OCI-LY1 (cell line): ENCODE measurements around the gene IKZF3.

Experiments used
- H2AFZ ChIP-seq: fragments of 200-600 bp; sonication (generic), shearing (Covaris generic); 2 replicates; pipeline ENCODE4 v1.6.0; 2014; ENCODE audit warnings: antibody characterized with exemption, mild to moderate bottlenecking, low read length
- H3F3A ChIP-seq: fragments of 200-600 bp; sonication (generic), shearing (Covaris generic); 2 replicates; pipeline ENCODE4 v1.6.0; 2014; ENCODE audit warnings: mild to moderate bottlenecking, antibody characterized with exemption, low read length, moderate library complexity; ENCODE audit not compliant: insufficient read depth
- H3K27ac ChIP-seq: fragments of 200-600 bp; sonication (generic); 2 replicates; pipeline ENCODE4 v1.5.1; 2014; ENCODE audit warnings: low read length, mixed run types, mild to moderate bottlenecking, low read depth; ENCODE audit not compliant: poor library complexity, severe bottlenecking
- H3K27me3 ChIP-seq: fragments of 200-600 bp; sonication (generic); 2 replicates; pipeline ENCODE4 v1.6.0; 2014; ENCODE audit warnings: antibody characterized with exemption, mild to moderate bottlenecking, low read length, moderate library complexity; ENCODE audit not compliant: insufficient read depth
- H3K36me3 ChIP-seq: fragments of 200-600 bp; sonication (generic); 2 replicates; pipeline ENCODE4 v1.6.1; 2014; ENCODE audit warnings: mild to moderate bottlenecking, antibody characterized with exemption, low read length, moderate library complexity, mixed read lengths; ENCODE audit not compliant: insufficient read depth
- H3K4me1 ChIP-seq: fragments of 200-600 bp; sonication (generic); 2 replicates; pipeline ENCODE4 v1.5.1; 2014; ENCODE audit warnings: mild to moderate bottlenecking, low read length, moderate library complexity; ENCODE audit not compliant: insufficient read depth, severe bottlenecking
- H3K4me2 ChIP-seq: fragments of 200-600 bp; sonication (generic), shearing (Covaris generic); 2 replicates; pipeline ENCODE4 v1.6.1; 2014; ENCODE audit warnings: low read length
- H3K4me3 ChIP-seq: fragments of 200-600 bp; sonication (generic); 2 replicates; pipeline ENCODE4 v1.5.1; 2014; ENCODE audit warnings: low read length, low read depth, mild to moderate bottlenecking, mixed read lengths; ENCODE audit not compliant: poor library complexity, severe bottlenecking
- H3K79me2 ChIP-seq: fragments of 200-600 bp; shearing (Covaris generic); 2 replicates; pipeline ENCODE4 v1.6.1; 2016; ENCODE audit warnings: mixed run types, low read length, mixed read lengths; ENCODE audit not compliant: insufficient read depth
- H3K9ac ChIP-seq: fragments of 200-600 bp; sonication (generic), shearing (Covaris generic); 2 replicates; pipeline ENCODE4 v1.6.1; 2014; ENCODE audit warnings: mild to moderate bottlenecking, low read length, mixed read lengths
- H3K9me2 ChIP-seq: fragments of 200-600 bp; sonication (generic), shearing (Covaris generic); 2 replicates; pipeline ENCODE4 v1.6.1; 2014; ENCODE audit warnings: low read depth, mild to moderate bottlenecking, low read length, mixed read lengths
- H3K9me3 ChIP-seq: fragments of 200-600 bp; shearing (Covaris generic); 2 replicates; pipeline ENCODE4 v1.6.1; 2014; ENCODE audit warnings: low read length, mixed read lengths
- H4K20me1 ChIP-seq: fragments of 200-600 bp; sonication (generic), shearing (Covaris generic); 2 replicates; pipeline ENCODE4 v1.6.0; 2016; ENCODE audit warnings: mild to moderate bottlenecking, low read length; ENCODE audit not compliant: insufficient read depth
- EZH2 ChIP-seq: fragments of 200-600 bp; sonication (generic), shearing (Covaris generic); IDR thresholded peaks from 2 replicates; pipeline ENCODE4 v1.8.0; 2017; ENCODE audit warnings: borderline replicate concordance, mixed run types, mild to moderate bottlenecking, antibody characterized with exemption, low read length, moderate library complexity, mixed read lengths
- TF ChIP-seq, protein P1 (sequence below): fragments of 200-600 bp; sonication (generic), shearing (Covaris generic); IDR thresholded peaks from 2 replicates; pipeline ENCODE4 v1.5.1; 2017; ENCODE audit warnings: mild to moderate bottlenecking, antibody characterized with exemption, low read length, moderate library complexity, mixed read lengths

IKZF3 gene

DNA sequence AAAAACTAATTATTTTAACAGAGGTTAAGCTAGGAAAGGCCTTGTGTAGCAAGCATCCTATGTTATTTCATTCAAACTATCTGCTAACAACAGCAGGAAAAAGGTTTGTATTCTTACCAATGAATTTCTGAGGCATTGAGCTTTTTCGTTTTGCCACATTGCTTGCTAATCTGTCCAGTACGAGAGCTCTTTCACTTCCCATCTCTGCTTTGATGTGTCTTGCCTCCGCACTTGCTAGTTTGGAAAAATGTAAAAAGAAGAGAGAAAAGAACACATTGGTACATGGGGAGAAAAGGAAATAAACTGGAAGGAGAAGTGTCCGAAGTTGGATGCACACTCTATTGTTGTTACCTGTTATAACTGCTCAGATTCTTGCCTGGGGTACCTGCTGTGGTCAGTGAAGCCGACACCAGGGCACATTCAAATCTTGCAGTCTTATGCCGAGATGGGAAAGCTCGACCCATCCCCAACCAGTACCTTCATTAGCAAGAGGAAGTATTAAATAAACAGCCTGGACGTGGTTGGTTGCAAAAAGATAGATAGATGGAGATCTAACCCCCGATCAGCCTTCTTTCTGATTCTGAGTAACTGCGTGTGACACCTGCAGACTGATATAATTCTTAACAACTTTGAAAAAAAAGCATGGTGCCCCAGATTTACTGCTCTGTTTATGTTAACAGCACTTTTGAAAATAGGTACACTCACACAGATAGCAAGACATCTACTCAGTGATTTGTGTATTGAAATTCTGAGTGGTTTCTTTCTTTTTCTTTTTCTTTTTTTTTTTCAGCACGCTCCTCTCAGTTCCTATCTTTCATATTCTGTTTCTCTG lies 86.4 kb downstream of the IKZF3 start:
- H3K27ac ChIP-seq = peak overlapping the region; percentile 92
- no peak for TF ChIP-seq EZH2
- TF ChIP-seq, protein P1, sequence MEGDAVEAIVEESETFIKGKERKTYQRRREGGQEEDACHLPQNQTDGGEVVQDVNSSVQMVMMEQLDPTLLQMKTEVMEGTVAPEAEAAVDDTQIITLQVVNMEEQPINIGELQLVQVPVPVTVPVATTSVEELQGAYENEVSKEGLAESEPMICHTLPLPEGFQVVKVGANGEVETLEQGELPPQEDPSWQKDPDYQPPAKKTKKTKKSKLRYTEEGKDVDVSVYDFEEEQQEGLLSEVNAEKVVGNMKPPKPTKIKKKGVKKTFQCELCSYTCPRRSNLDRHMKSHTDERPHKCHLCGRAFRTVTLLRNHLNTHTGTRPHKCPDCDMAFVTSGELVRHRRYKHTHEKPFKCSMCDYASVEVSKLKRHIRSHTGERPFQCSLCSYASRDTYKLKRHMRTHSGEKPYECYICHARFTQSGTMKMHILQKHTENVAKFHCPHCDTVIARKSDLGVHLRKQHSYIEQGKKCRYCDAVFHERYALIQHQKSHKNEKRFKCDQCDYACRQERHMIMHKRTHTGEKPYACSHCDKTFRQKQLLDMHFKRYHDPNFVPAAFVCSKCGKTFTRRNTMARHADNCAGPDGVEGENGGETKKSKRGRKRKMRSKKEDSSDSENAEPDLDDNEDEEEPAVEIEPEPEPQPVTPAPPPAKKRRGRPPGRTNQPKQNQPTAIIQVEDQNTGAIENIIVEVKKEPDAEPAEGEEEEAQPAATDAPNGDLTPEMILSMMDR = no peak

DNA sequence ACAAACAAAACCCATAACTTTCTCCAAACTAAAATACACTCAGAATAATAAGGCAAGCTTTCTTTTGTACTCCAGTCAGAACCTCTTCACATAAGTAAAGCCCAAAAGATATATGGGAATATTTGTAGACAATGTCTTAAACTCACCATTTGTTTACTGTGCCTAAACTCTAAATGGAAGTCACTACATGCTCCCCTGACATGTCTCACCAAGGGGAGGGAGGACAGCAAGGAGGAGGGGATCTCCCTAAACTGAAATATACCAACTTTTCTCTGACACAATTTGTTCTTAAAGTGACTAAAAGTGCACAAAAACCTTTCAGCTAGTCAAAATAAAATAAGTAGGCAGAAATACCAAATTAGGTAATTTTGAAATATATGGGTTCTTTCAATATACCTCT lies 87.9 kb downstream of the IKZF3 start:
- Histone ChIP-seq H3K79me2 (peaks cover 98% of the 10 kb centered on the region), H3K4me2 (peak overlapping the region; percentile 97), H3F3A (no peaks in the 10 kb centered on the region)

More for the DNA sequence above, 86.4 kb downstream of the IKZF3 start:
- H3K36me3 ChIP-seq = peaks cover 79% of the 10 kb centered on the region
- H3K27me3 ChIP-seq = no peaks in the 10 kb centered on the region
- peak overlapping the region; percentile 80 for H3K4me3 ChIP-seq
- H2AFZ ChIP-seq = no peak overlapping the region
- no peaks in the 10 kb centered on the region for H4K20me1 ChIP-seq
- no peaks in the 10 kb centered on the region for H3K9me2 ChIP-seq
- peaks cover 85% of the 10 kb centered on the region for H3K4me1 ChIP-seq
- H3K79me2 ChIP-seq = peaks cover 98% of the 10 kb centered on the region
- peak overlapping the region; percentile 97 for H3K4me2 ChIP-seq
- H3K9me3 ChIP-seq = no peaks in the 10 kb centered on the region
- no peaks in the 10 kb centered on the region for H3F3A ChIP-seq
- peak overlapping the region; percentile 84 for H3K9ac ChIP-seq

DNA sequence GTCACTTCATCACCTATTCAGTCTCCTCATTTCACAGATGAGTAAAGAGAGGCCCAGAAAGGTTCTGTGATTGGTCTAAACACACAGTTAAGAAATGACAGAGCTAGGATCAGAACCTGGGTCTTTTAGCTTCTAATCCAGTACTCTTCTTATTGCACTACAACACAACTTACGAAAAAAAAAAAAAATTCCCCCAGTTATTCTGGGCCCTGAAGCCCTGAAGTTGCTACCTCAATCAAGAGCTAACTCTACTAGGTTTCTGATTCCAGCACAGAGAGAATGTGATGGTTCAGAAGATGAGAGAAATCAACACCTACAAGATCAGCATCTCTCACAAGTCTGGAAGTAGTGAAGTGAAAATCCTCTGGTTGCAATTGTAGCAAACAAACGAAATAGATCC lies 89.1 kb downstream of the IKZF3 start:
- Histone ChIP-seq H3K27me3 (no peaks in the 10 kb centered on the region), H2AFZ (no peak overlapping the region), H3K4me2 (peak overlapping the region; percentile 97), H3K9me3 (no peaks in the 10 kb centered on the region), H3K36me3 (peaks cover 84% of the 10 kb centered on the region), H3F3A (peaks cover 6% of the 10 kb centered on the region; the same call in 1 of the 2 replicates), H3K9ac (peak overlapping the region; percentile 84), H4K20me1 (no peaks in the 10 kb centered on the region), H3K4me1 (peaks cover 85% of the 10 kb centered on the region), H3K79me2 (peaks cover 99% of the 10 kb centered on the region), H3K27ac (peak overlapping the region; percentile 92), H3K9me2 (no peaks in the 10 kb centered on the region), H3K4me3 (peak overlapping the region; percentile 80)
- TF ChIP-seq, protein P1 = no peak
- no peak for TF ChIP-seq EZH2

More for the DNA sequence above, 87.9 kb downstream of the IKZF3 start:
- Histone ChIP-seq H2AFZ (no peak overlapping the region), H3K27me3 (no peaks in the 10 kb centered on the region), H3K9me3 (no peaks in the 10 kb centered on the region), H4K20me1 (no peaks in the 10 kb centered on the region), H3K4me1 (peaks cover 85% of the 10 kb centered on the region), H3K4me3 (peak overlapping the region; percentile 80), H3K27ac (peak overlapping the region; percentile 92), H3K9ac (peak overlapping the region; percentile 84), H3K36me3 (peaks cover 79% of the 10 kb centered on the region), H3K9me2 (no peaks in the 10 kb centered on the region)
- TF ChIP-seq, protein P1 = no peak
- no peak for TF ChIP-seq EZH2
